ENCODE measurements around the gene THPO.

THPO gene

DNA sequence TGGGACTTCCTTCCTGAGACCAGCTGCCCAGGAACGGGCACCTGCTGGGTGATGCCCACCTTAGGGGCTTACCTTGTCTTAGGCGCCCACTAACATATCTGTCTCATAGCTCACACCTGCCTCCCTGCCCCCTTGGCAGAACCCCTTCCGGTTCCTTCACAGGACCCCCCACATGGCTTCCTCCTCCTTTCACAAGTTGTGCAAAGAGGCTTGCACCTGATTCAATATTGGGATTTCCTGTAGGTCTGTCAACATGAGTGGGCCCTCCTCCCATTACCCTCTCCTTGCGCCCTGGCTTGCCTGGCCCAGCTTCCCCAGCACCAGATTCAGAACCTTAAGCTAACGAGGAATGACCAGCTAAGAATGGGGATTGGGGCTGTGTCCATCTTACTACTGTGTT lies 633 bp downstream of the THPO start:
- H3K36me3 ChIP-seq (replicated peaks; ENCODE audit: insufficient read depth, low read length), result no peaks in the 10 kb centered on the region
- H3F3A ChIP-seq (ENCODE audit: insufficient read depth, low read length), result no peaks in the 10 kb centered on the region
- no peak overlapping the region for H3K27ac ChIP-seq (ENCODE audit: low read length)
- no peak overlapping the region for H3K4me3 ChIP-seq (ENCODE audit: low read length)
- peaks cover 5% of the 10 kb centered on the region; the same call in 1 of the 2 replicates for H3K4me1 ChIP-seq (ENCODE audit: low read length)
- H3K4me2 ChIP-seq (ENCODE audit: low read depth, low read length), result no peak overlapping the region
- TF ChIP-seq EZH2phosphoT487 (IDR thresholded peaks at IDR 0.05; ENCODE audit: low read length) (no peak), EZH2 (optimal IDR thresholded peaks at IDR 0.05; ENCODE audit: low read depth, low read length) (no peak)
- TF ChIP-seq, protein P1, sequence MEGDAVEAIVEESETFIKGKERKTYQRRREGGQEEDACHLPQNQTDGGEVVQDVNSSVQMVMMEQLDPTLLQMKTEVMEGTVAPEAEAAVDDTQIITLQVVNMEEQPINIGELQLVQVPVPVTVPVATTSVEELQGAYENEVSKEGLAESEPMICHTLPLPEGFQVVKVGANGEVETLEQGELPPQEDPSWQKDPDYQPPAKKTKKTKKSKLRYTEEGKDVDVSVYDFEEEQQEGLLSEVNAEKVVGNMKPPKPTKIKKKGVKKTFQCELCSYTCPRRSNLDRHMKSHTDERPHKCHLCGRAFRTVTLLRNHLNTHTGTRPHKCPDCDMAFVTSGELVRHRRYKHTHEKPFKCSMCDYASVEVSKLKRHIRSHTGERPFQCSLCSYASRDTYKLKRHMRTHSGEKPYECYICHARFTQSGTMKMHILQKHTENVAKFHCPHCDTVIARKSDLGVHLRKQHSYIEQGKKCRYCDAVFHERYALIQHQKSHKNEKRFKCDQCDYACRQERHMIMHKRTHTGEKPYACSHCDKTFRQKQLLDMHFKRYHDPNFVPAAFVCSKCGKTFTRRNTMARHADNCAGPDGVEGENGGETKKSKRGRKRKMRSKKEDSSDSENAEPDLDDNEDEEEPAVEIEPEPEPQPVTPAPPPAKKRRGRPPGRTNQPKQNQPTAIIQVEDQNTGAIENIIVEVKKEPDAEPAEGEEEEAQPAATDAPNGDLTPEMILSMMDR (IDR thresholded peaks at IDR 0.05; ENCODE audit: low read length), result no peak
- H2AFZ ChIP-seq (ENCODE audit: low read length), result no peak overlapping the region
- no peaks in the 10 kb centered on the region for H3K9me3 ChIP-seq (replicated peaks; ENCODE audit: insufficient read depth, low read length)
- no peaks in the 10 kb centered on the region for H3K9me2 ChIP-seq (replicated peaks; ENCODE audit: insufficient read depth, low read length)
- H4K20me1 ChIP-seq (ENCODE audit: insufficient read depth, low read length), result no peaks in the 10 kb centered on the region
- H3K27me3 ChIP-seq (replicated peaks; ENCODE audit: insufficient read depth, low read length), result peaks cover 70% of the 10 kb centered on the region
- no peak overlapping the region for H3K9ac ChIP-seq (ENCODE audit: low read length)
- H3K79me2 ChIP-seq (ENCODE audit: low read length), result no peaks in the 10 kb centered on the region
- no peak for DNase-seq

DNA sequence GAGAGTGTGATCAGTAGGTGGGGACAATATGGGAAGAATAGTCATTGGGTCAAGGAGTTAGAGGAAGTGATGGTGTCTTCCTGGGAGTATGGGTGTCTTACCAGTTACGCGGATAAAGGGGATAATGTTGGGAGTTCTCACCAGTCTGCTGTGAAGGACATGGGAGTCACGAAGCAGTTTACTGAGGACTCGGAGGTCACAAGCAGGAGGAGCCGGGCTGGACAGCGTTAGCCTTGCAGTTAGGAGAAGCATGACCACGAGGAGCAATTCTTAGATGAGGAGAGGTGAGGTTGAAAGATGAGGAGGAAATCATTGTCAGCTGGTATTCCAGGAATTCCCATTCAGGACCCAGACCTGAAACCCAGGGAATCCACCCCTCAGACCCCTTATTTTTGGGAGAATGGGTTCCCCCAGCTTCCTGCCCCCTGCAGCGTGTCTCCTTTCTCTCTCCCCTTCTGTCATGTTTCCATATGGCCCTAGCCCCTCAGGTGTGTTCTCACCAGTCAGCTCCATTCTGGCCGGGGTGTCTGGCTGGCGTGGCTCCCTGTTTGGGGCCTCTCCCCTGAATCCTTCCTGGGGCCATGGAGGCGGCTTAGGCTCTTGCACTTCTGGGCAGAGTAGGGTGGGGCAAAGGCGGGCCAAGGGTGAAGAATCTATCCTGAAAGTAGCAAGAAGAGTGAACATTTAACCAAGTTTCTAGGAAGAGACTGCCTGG lies 2.1 kb downstream of the THPO start:
- Histone ChIP-seq H3K9me3 (replicated peaks; ENCODE audit: insufficient read depth, low read length) (no peaks in the 10 kb centered on the region), H3K4me3 (ENCODE audit: low read length) (no peak overlapping the region), H3K36me3 (replicated peaks; ENCODE audit: insufficient read depth, low read length) (no peaks in the 10 kb centered on the region), H3K9ac (ENCODE audit: low read length) (no peak overlapping the region), H3K79me2 (ENCODE audit: low read length) (no peaks in the 10 kb centered on the region), H3F3A (ENCODE audit: insufficient read depth, low read length) (0 out of 2 replicates have a peak, but pooled peaks cover 6% of the 10 kb centered on the region), H4K20me1 (ENCODE audit: insufficient read depth, low read length) (no peaks in the 10 kb centered on the region), H2AFZ (ENCODE audit: low read length) (no peak overlapping the region), H3K27ac (ENCODE audit: low read length) (no peak overlapping the region), H3K27me3 (replicated peaks; ENCODE audit: insufficient read depth, low read length) (peaks cover 55% of the 10 kb centered on the region), H3K4me1 (ENCODE audit: low read length) (peaks cover 4% of the 10 kb centered on the region; the same call in 1 of the 2 replicates), H3K4me2 (ENCODE audit: low read depth, low read length) (no peak overlapping the region), H3K9me2 (replicated peaks; ENCODE audit: insufficient read depth, low read length) (no peaks in the 10 kb centered on the region)
- DNase-seq, result no peak
- TF ChIP-seq EZH2phosphoT487 (IDR thresholded peaks at IDR 0.05; ENCODE audit: low read length) (no peak), EZH2 (optimal IDR thresholded peaks at IDR 0.05; ENCODE audit: low read depth, low read length) (no peak)
- TF ChIP-seq, protein P1 (IDR thresholded peaks at IDR 0.05; ENCODE audit: low read length), result no peak

DNA sequence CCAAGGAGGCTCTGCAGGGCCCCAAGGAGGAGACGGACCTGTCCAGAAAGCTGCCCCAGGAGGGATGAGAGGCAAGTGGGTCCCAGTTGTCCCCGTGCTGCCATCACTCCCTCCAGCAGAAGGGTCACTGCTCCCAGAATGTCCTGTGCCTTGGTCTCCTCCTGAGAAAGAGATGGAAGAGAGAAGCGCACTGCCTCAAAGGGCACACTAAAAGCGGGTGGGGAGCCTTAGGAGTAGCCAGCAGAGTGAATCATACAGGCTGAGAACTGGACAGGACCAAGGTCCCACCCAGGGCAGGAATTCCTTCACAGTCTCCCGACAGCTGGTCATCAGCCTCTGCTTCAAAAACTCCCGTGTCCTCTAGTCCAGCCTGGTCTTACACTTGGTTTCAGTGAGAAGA lies 4.6 kb downstream of the THPO start:
- Histone ChIP-seq H3K4me2 (ENCODE audit: low read depth, low read length) (no peak overlapping the region), H3K79me2 (ENCODE audit: low read length) (no peaks in the 10 kb centered on the region), H3K27ac (ENCODE audit: low read length) (no peak overlapping the region), H2AFZ (ENCODE audit: low read length) (no peak overlapping the region), H3K36me3 (replicated peaks; ENCODE audit: insufficient read depth, low read length) (peaks cover 3% of the 10 kb centered on the region; the same call in 1 of the 2 replicates), H3K9ac (ENCODE audit: low read length) (no peak overlapping the region), H3K9me2 (replicated peaks; ENCODE audit: insufficient read depth, low read length) (no peaks in the 10 kb centered on the region), H4K20me1 (ENCODE audit: insufficient read depth, low read length) (no peaks in the 10 kb centered on the region), H3F3A (ENCODE audit: insufficient read depth, low read length) (0 out of 2 replicates have a peak, but pooled peaks cover 7% of the 10 kb centered on the region), H3K9me3 (replicated peaks; ENCODE audit: insufficient read depth, low read length) (no peaks in the 10 kb centered on the region), H3K4me3 (ENCODE audit: low read length) (no peak overlapping the region), H3K27me3 (replicated peaks; ENCODE audit: insufficient read depth, low read length) (peaks cover 40% of the 10 kb centered on the region), H3K4me1 (ENCODE audit: low read length) (no peaks in the 10 kb centered on the region)
- no peak for DNase-seq
- TF ChIP-seq, protein P1 (IDR thresholded peaks at IDR 0.05; ENCODE audit: low read length), result no peak
- TF ChIP-seq EZH2 (optimal IDR thresholded peaks at IDR 0.05; ENCODE audit: low read depth, low read length), result no peak
- TF ChIP-seq EZH2phosphoT487 (IDR thresholded peaks at IDR 0.05; ENCODE audit: low read length), result no peak

All from MM.1S (cell line).